ENCODE measurements around the gene SCEL. TPM values are rescaled to one million over a fixed set of nuclear protein-coding genes. Genes with fewer than 3 reads are reported as not detected.

Gene SCEL
- total RNA-seq, 6 donors from 2014 or later, result 32.5 to 175 (median 82.5) TPM

- no peak overlapping the region for H3K4me3 ChIP-seq
Observed at GRCh38 chr13:77584106-77584505, 48.6 kb downstream of the SCEL start.

DNA sequence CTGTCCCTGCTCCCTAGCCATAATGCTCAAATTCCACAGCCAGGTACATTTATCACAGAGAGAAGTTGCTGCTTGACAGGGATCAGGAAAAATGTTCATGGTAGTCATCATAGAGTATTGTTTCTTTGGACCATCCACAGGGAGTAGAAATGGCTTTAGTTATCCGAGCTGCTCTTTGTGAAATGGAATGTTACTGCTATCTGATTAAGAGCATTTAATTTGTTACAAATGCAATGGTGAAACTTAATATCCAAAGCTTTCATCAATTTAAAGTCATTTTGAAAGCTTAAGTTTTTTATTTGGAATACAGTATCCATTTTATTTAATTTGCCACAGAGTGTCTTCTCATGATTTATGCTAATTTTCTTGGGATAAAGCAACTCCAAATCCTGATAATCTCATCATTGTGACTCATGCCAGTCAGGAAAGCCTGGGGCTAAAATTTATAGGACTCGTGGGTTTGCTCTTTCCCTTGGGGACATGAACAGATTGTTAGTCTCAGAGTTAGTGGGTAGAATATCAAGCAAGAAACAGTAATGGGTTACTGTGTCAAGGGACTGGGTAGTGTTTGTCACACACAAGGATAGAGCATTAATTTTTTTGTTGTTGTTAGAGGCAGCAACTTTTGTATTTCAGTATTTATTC, 59.8 kb downstream of the SCEL start:
- no peak overlapping the region for H3K4me3 ChIP-seq
- no peak for ATAC-seq (ENCODE audit: low FRiP score in 2 of 2)
- no peaks in the 10 kb centered on the region for H3K9me3 ChIP-seq
- WGBS, 2 donors, result 59 to 78% methylated on average over 2 of the region's 2 CpGs
- no peak for DNase-seq
- H3K4me1 ChIP-seq, result no peaks in the 10 kb centered on the region
- TF ChIP-seq POLR2AphosphoS5 (IDR thresholded peaks at IDR 0.05) (no peak), CTCF (IDR thresholded peaks at IDR 0.05) (no peak), EP300 (IDR thresholded peaks at IDR 0.05) (no peak), POLR2A (IDR thresholded peaks at IDR 0.05) (no peak)
- no peaks in the 10 kb centered on the region for H3K36me3 ChIP-seq
- no peaks in the 10 kb centered on the region for H3K27me3 ChIP-seq
- no peak overlapping the region for H3K27ac ChIP-seq

More at GRCh38 chr13:77584106-77584505, 48.6 kb downstream of the SCEL start:
- DNase-seq (no peak), ATAC-seq (ENCODE audit: low FRiP score in 2 of 2) (no peak)
- H3K9me3 ChIP-seq, result no peaks in the 10 kb centered on the region
- no peaks in the 10 kb centered on the region for H3K4me1 ChIP-seq
- H3K27ac ChIP-seq, result no peak overlapping the region
- TF ChIP-seq EP300 (IDR thresholded peaks at IDR 0.05) (no peak), POLR2A (IDR thresholded peaks at IDR 0.05) (no peak), POLR2AphosphoS5 (IDR thresholded peaks at IDR 0.05) (no peak), CTCF (IDR thresholded peaks at IDR 0.05) (no peak)
- WGBS, 2 donors, result 74% methylated on average over 7 of the region's 7 CpGs
- H3K27me3 ChIP-seq, result no peaks in the 10 kb centered on the region
- no peaks in the 10 kb centered on the region for H3K36me3 ChIP-seq

- no peak overlapping the region for H3K27ac ChIP-seq
- 13 to 20% methylated on average over 1 of the region's 1 CpG for WGBS, 2 donors
- H3K27me3 ChIP-seq, result no peaks in the 10 kb centered on the region
- H3K4me1 ChIP-seq, result no peaks in the 10 kb centered on the region
- no peaks in the 10 kb centered on the region for H3K9me3 ChIP-seq
- no peak for TF ChIP-seq EP300 (IDR thresholded peaks at IDR 0.05)
- TF ChIP-seq POLR2A (IDR thresholded peaks at IDR 0.05), result no peak
- TF ChIP-seq POLR2AphosphoS5 (IDR thresholded peaks at IDR 0.05), result no peak
- TF ChIP-seq CTCF (IDR thresholded peaks at IDR 0.05), result no peak
- no peak overlapping the region for H3K4me3 ChIP-seq
- no peak for ATAC-seq (ENCODE audit: low FRiP score in 2 of 2)
- no peaks in the 10 kb centered on the region for H3K36me3 ChIP-seq
- DNase-seq, result no peak
Observed at GRCh38 chr13:77596777-77597176, 61.3 kb downstream of the SCEL start.

GRCh38 chr13:77599351-77599750, 63.8 kb downstream of the SCEL start:
- Histone ChIP-seq H3K27me3 (no peaks in the 10 kb centered on the region), H3K9me3 (no peaks in the 10 kb centered on the region), H3K27ac (no peak overlapping the region), H3K4me1 (no peaks in the 10 kb centered on the region), H3K4me3 (no peak overlapping the region), H3K36me3 (no peaks in the 10 kb centered on the region)
- ATAC-seq (ENCODE audit: low FRiP score in 2 of 2) (no peak), DNase-seq (no peak)
- 92% methylated on average over 2 of the region's 2 CpGs for WGBS, 2 donors
- TF ChIP-seq POLR2A (IDR thresholded peaks at IDR 0.05) (no peak), POLR2AphosphoS5 (IDR thresholded peaks at IDR 0.05) (no peak), CTCF (IDR thresholded peaks at IDR 0.05) (no peak), EP300 (IDR thresholded peaks at IDR 0.05) (no peak)

GRCh38 chr13:77600701-77601100, 65.2 kb downstream of the SCEL start:
- Histone ChIP-seq H3K4me1 (no peaks in the 10 kb centered on the region), H3K27me3 (no peaks in the 10 kb centered on the region), H3K9me3 (no peaks in the 10 kb centered on the region), H3K4me3 (no peak overlapping the region), H3K27ac (no peak overlapping the region), H3K36me3 (no peaks in the 10 kb centered on the region)
- no peak for TF ChIP-seq POLR2AphosphoS5 (IDR thresholded peaks at IDR 0.05)
- TF ChIP-seq EP300 (IDR thresholded peaks at IDR 0.05), result no peak
- no peak for TF ChIP-seq POLR2A (IDR thresholded peaks at IDR 0.05)
- TF ChIP-seq CTCF (IDR thresholded peaks at IDR 0.05), result no peak
- WGBS, 2 donors, result 79 to 85% methylated on average over 2 of the region's 2 CpGs
- ATAC-seq (ENCODE audit: low FRiP score in 2 of 2) (no peak), DNase-seq (no peak)
